AG04450 (cell line): ENCODE data around the gene WWP2. TPM values are rescaled to one million over a fixed set of nuclear protein-coding genes. Genes with fewer than 3 reads are reported as not detected.

Experiments
- CTCF ChIA-PET: fragments of 300-600, 350-600 bp; formaldehyde crosslinking; extraction: SDS; loops from one replicate; lab custom pipeline; 2022; ENCODE audit warnings: antibody characterized with exemption, inconsistent platforms; lab: Charles Lee
- POLR2A ChIA-PET: fragments of 350-600 bp; formaldehyde crosslinking; extraction: SDS; loops from one replicate; lab custom pipeline; 2021; ENCODE audit warnings: antibody characterized with exemption, inconsistent platforms; lab: Yijun Ruan, JAX
- DNase-seq: peaks from one replicate; pipeline ENCODE4 v3.0.0-alpha.2; 2011; ENCODE audit warnings: low read depth, low spot score
- H3K27ac ChIP-seq: one replicate; pipeline ENCODE4 v1.5.1; 2012; ENCODE audit warnings: low read depth, low read length, control low read depth
- H3K27me3 ChIP-seq: one replicate; pipeline ENCODE4 v1.6.0; 2012; ENCODE audit warnings: low read length; ENCODE audit not compliant: control insufficient read depth, insufficient read depth
- H3K4me3 ChIP-seq: 2 replicates; pipeline ENCODE4 v1.5.1; 2011; ENCODE audit warnings: mild to moderate bottlenecking, low read depth, low read length, control low read depth
- H3K9me3 ChIP-seq: 2 replicates; pipeline ENCODE4 v1.5.1; 2012; ENCODE audit warnings: low read length; ENCODE audit not compliant: control insufficient read depth, insufficient read depth
- CTCF ChIP-seq: IDR thresholded peaks from 2 replicates; pipeline ENCODE4 v1.5.1; 2011; ENCODE audit warnings: low read depth, low read length, control low read depth, inconsistent platforms
- polyA plus RNA-seq: library from polyadenylated mRNA; depleted of rRNA; stranded (reverse); fragments of >200 nt; gene quantifications from 2 replicates; pipeline ENCODE4 v1.2.3, GENCODE V29; 2011

Gene WWP2
- polyA plus RNA-seq, 1 experiment = 13.4 TPM

GRCh38 chr16:69924777-69925191 is 162.7 kb downstream of the WWP2 start:
- Histone ChIP-seq H3K9me3 (no peaks in the 10 kb centered on the region; the same call in 1 of the 2 replicates), H3K27ac (peak overlapping the region; percentile 87), H3K27me3 (no peaks in the 10 kb centered on the region), H3K4me3 (peak overlapping the region; percentile 35)
- DNase-seq = peak; percentile 55
- ChIA-PET CTCF (interaction anchor here (1.5 kb wide), 1 partner anchor 128 kb away, joined by 3 read pairs; no protein-coding TSS in a partner anchor), POLR2A (interaction anchor here (1.1 kb wide), 1 partner anchor 76 kb away, joined by 5 read pairs; no protein-coding TSS in a partner anchor)
- TF ChIP-seq CTCF = no peak

- Histone ChIP-seq H3K4me3 (peak overlapping the region; percentile 35; the same call in 1 of the 2 replicates), H3K9me3 (no peaks in the 10 kb centered on the region; the same call in 1 of the 2 replicates), H3K27ac (peak overlapping the region; percentile 87), H3K27me3 (no peaks in the 10 kb centered on the region)
- POLR2A ChIA-PET = interaction anchor here (0.6 to 1.1 kb wide), 2 partner anchors 76 to 126 kb away, joined by 3 to 5 read pairs; no protein-coding TSS in a partner anchor
- CTCF ChIA-PET = interaction anchor here (0.7 to 1.5 kb wide), 3 partner anchors 128 to 171 kb away, joined by 3 to 4 read pairs (median 3); partner anchors contain the start of gene NOB1
- no peak for TF ChIP-seq CTCF
- DNase-seq = no peak
These were observed 163.2 kb downstream of the WWP2 start for GRCh38 chr16:69925311-69925710.

GRCh38 chr16:69926241-69926640 is 164.1 kb downstream of the WWP2 start:
- H3K27me3 ChIP-seq = no peaks in the 10 kb centered on the region
- no peak for TF ChIP-seq CTCF
- DNase-seq = no peak
- no peak overlapping the region for H3K4me3 ChIP-seq
- ChIA-PET CTCF (interaction anchor here (0.7 to 0.9 kb wide), 2 partner anchors 130 to 172 kb away, joined by 3 to 4 read pairs; partner anchors contain the start of gene NOB1), POLR2A (no interaction called here)
- no peaks in the 10 kb centered on the region; the same call in 1 of the 2 replicates for H3K9me3 ChIP-seq
- H3K27ac ChIP-seq = no peak overlapping the region

GRCh38 chr16:69927056-69927757 is 165.1 kb downstream of the WWP2 start:
- H3K4me3 ChIP-seq = no peak overlapping the region
- H3K27ac ChIP-seq = no peak overlapping the region
- no peaks in the 10 kb centered on the region for H3K27me3 ChIP-seq
- no peaks in the 10 kb centered on the region; the same call in 1 of the 2 replicates for H3K9me3 ChIP-seq
- no peak for TF ChIP-seq CTCF
- CTCF ChIA-PET = interaction anchor here (1.2 to 6.7 kb wide), 3 partner anchors 9 to 172 kb away, joined by 4 to 216 read pairs (median 6); partner anchors contain the start of gene NOB1
- POLR2A ChIA-PET = interaction anchor here (1.3 kb wide), 1 partner anchor 9 kb away, joined by 3 read pairs; no protein-coding TSS in a partner anchor
- no peak for DNase-seq
